Neural progenitor cell (in vitro differentiated cells): ENCODE measurements around the gene CCNYL1. TPM values are rescaled to one million over a fixed set of nuclear protein-coding genes. Genes with fewer than 3 reads are reported as not detected.

Experiments
- DNase-seq: peaks from one replicate; pipeline ENCODE4 v3.0.0-alpha.2; 2016; ENCODE audit warnings: low spot score
- H2AFZ ChIP-seq: fragments of 200-600 bp; sonication (generic); replicated peaks from 2 replicates; pipeline ENCODE4 v1.6.1; 2016; ENCODE audit warnings: antibody characterized with exemption
- H3F3A ChIP-seq: fragments of 200-600 bp; sonication (generic); 2 replicates; pipeline ENCODE4 v1.6.1; 2016; ENCODE audit warnings: antibody characterized with exemption, low read depth
- H3K27ac ChIP-seq: fragments of 200-600 bp; sonication (generic); 2 replicates; pipeline ENCODE4 v1.5.1; 2016; ENCODE audit warnings: mild to moderate bottlenecking
- H3K27me3 ChIP-seq: fragments of 200-600 bp; sonication (generic); 2 replicates; pipeline ENCODE4 v1.6.1; 2016; ENCODE audit warnings: mild to moderate bottlenecking, moderate library complexity
- H3K36me3 ChIP-seq: fragments of 200-600 bp; sonication (generic); 2 replicates; pipeline ENCODE4 v1.5.1; 2016
- H3K4me1 ChIP-seq: fragments of 200-600 bp; sonication (generic); 2 replicates; pipeline ENCODE4 v1.6.1; 2016; ENCODE audit warnings: mixed run types
- H3K4me2 ChIP-seq: fragments of 200-600 bp; sonication (generic); 2 replicates; pipeline ENCODE4 v1.6.1; 2016
- H3K4me3 ChIP-seq: fragments of 200-600 bp; sonication (generic); 2 replicates; pipeline ENCODE4 v1.5.1; 2016
- H3K79me2 ChIP-seq: fragments of 200-600 bp; sonication (generic); 2 replicates; pipeline ENCODE4 v1.6.1; 2016; ENCODE audit warnings: low read depth
- H3K9ac ChIP-seq: fragments of 200-600 bp; sonication (generic); 2 replicates; pipeline ENCODE4 v1.6.1; 2016
- H3K9me3 ChIP-seq: fragments of 200-600 bp; sonication (generic); 2 replicates; pipeline ENCODE4 v1.5.1; 2016; ENCODE audit warnings: low read depth
- H4K20me1 ChIP-seq: fragments of 200-600 bp; sonication (generic); 2 replicates; pipeline ENCODE4 v1.6.1; 2016; ENCODE audit warnings: low read depth
- H3K27ac Mint-ChIP-seq: 3 replicates; pipeline ENCODE4 v1.8.0; 2021; ENCODE audit warnings: mixed read lengths
- H3K27me3 Mint-ChIP-seq: 2 replicates; pipeline ENCODE4 v1.8.0; 2022; ENCODE audit warnings: low read depth, mild to moderate bottlenecking, inconsistent platforms, moderate library complexity, mixed read lengths; ENCODE audit not compliant: insufficient read depth
- H3K36me3 Mint-ChIP-seq: 3 replicates; pipeline ENCODE4 v1.8.0; 2021; ENCODE audit warnings: mixed read lengths
- H3K4me1 Mint-ChIP-seq: 3 replicates; pipeline ENCODE4 v1.8.0; 2021; ENCODE audit warnings: mixed read lengths
- H3K4me3 Mint-ChIP-seq: 3 replicates; pipeline ENCODE4 v1.8.0; 2021; ENCODE audit warnings: mild to moderate bottlenecking, moderate library complexity, mixed read lengths
- H3K9me3 Mint-ChIP-seq: 3 replicates; pipeline ENCODE4 v1.8.0; 2020; ENCODE audit warnings: mixed read lengths
- EZH2 ChIP-seq: fragments of 200-600 bp; sonication (generic); IDR thresholded peaks from 2 replicates; pipeline ENCODE4 v1.6.1; 2017; ENCODE audit warnings: antibody characterized with exemption, mild to moderate bottlenecking, moderate library complexity
- EZH2phosphoT487 ChIP-seq: fragments of 200-600 bp; sonication (generic); IDR thresholded peaks from 2 replicates; pipeline ENCODE4 v1.6.1; 2017; ENCODE audit warnings: antibody characterized with exemption
- total RNA-seq: library from RNA; depleted of rRNA; stranded (reverse); fragments of >200 nt; gene quantifications from 2 replicates; pipeline ENCODE4 v1.2.3, GENCODE V29; 2015; ENCODE audit warnings: low replicate concordance
- TF ChIP-seq, protein P1 (sequence below): fragments of 200-600 bp; sonication (generic); IDR thresholded peaks from 2 replicates; pipeline ENCODE4 v1.5.1; 2017; ENCODE audit warnings: antibody characterized with exemption, mild to moderate bottlenecking

CCNYL1 gene
- total RNA-seq, 1 donor from 2014 or later: 22.0 TPM

GRCh38 chr2:207731138-207731537, 19.7 kb downstream of the CCNYL1 start:
- Histone ChIP-seq H3K4me1 (no peaks in the 10 kb centered on the region), H4K20me1 (peaks cover 4% of the 10 kb centered on the region), H3K9ac (no peak overlapping the region), H3K27ac (no peak overlapping the region), H3K4me2 (no peak overlapping the region), H3F3A (peaks cover 37% of the 10 kb centered on the region), H2AFZ (no peak overlapping the region), H3K9me3 (no peaks in the 10 kb centered on the region), H3K36me3 (peaks cover 17% of the 10 kb centered on the region), H3K4me3 (no peak overlapping the region), H3K27me3 (no peaks in the 10 kb centered on the region), H3K79me2 (no peaks in the 10 kb centered on the region)
- Mint-ChIP-seq H3K4me3 (no peak overlapping the region), H3K9me3 (no peaks in the 10 kb centered on the region), H3K27me3 (no peaks in the 10 kb centered on the region), H3K36me3 (peaks cover 16% of the 10 kb centered on the region), H3K4me1 (no peaks in the 10 kb centered on the region), H3K27ac (no peak overlapping the region)
- no peak for DNase-seq
- no peak for TF ChIP-seq EZH2phosphoT487
- TF ChIP-seq, protein P1, sequence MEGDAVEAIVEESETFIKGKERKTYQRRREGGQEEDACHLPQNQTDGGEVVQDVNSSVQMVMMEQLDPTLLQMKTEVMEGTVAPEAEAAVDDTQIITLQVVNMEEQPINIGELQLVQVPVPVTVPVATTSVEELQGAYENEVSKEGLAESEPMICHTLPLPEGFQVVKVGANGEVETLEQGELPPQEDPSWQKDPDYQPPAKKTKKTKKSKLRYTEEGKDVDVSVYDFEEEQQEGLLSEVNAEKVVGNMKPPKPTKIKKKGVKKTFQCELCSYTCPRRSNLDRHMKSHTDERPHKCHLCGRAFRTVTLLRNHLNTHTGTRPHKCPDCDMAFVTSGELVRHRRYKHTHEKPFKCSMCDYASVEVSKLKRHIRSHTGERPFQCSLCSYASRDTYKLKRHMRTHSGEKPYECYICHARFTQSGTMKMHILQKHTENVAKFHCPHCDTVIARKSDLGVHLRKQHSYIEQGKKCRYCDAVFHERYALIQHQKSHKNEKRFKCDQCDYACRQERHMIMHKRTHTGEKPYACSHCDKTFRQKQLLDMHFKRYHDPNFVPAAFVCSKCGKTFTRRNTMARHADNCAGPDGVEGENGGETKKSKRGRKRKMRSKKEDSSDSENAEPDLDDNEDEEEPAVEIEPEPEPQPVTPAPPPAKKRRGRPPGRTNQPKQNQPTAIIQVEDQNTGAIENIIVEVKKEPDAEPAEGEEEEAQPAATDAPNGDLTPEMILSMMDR: no peak
- TF ChIP-seq EZH2: no peak

- H3K27me3 Mint-ChIP-seq: no peaks in the 10 kb centered on the region
- TF ChIP-seq EZH2phosphoT487 (no peak), EZH2 (no peak)
- TF ChIP-seq, protein P1: no peak
These were observed 22.3 kb downstream of the CCNYL1 start for GRCh38 chr2:207733597-207734240.

GRCh38 chr2:207734264-207734635, 22.8 kb downstream of the CCNYL1 start:
- Mint-ChIP-seq H3K27ac (no peak overlapping the region), H3K4me3 (no peak overlapping the region), H3K4me1 (no peaks in the 10 kb centered on the region), H3K36me3 (peaks cover 13% of the 10 kb centered on the region), H3K27me3 (no peaks in the 10 kb centered on the region), H3K9me3 (no peaks in the 10 kb centered on the region)
- no peaks in the 10 kb centered on the region for H3K79me2 ChIP-seq
- H3K27ac ChIP-seq: no peak overlapping the region
- H3K9me3 ChIP-seq: no peaks in the 10 kb centered on the region
- H4K20me1 ChIP-seq: peaks cover 4% of the 10 kb centered on the region
- H3K9ac ChIP-seq: no peak overlapping the region
- H3F3A ChIP-seq: peaks cover 20% of the 10 kb centered on the region
- no peaks in the 10 kb centered on the region for H3K27me3 ChIP-seq
- peaks cover 17% of the 10 kb centered on the region for H3K36me3 ChIP-seq
- no peaks in the 10 kb centered on the region for H3K4me1 ChIP-seq
- no peak for DNase-seq
- H2AFZ ChIP-seq: no peak overlapping the region
- TF ChIP-seq, protein P1: peak; percentile 21
- no peak for TF ChIP-seq EZH2phosphoT487
- no peak for TF ChIP-seq EZH2
- H3K4me2 ChIP-seq: no peak overlapping the region
- no peak overlapping the region for H3K4me3 ChIP-seq

More at GRCh38 chr2:207733597-207734240, 22.3 kb downstream of the CCNYL1 start:
- Mint-ChIP-seq H3K9me3 (no peaks in the 10 kb centered on the region), H3K4me3 (no peak overlapping the region), H3K4me1 (no peaks in the 10 kb centered on the region), H3K27ac (no peak overlapping the region), H3K36me3 (peaks cover 13% of the 10 kb centered on the region)
- Histone ChIP-seq H3F3A (peaks cover 22% of the 10 kb centered on the region), H3K9me3 (no peaks in the 10 kb centered on the region), H3K9ac (no peak overlapping the region), H3K27me3 (no peaks in the 10 kb centered on the region), H3K4me3 (no peak overlapping the region), H2AFZ (no peak overlapping the region), H3K27ac (no peak overlapping the region), H3K79me2 (no peaks in the 10 kb centered on the region), H3K4me1 (no peaks in the 10 kb centered on the region), H3K36me3 (peaks cover 17% of the 10 kb centered on the region), H3K4me2 (no peak overlapping the region), H4K20me1 (peaks cover 4% of the 10 kb centered on the region)
- DNase-seq: no peak
